ENCODE results near the gene RELCH. TPM values are rescaled to one million over a fixed set of nuclear protein-coding genes. Genes with fewer than 3 reads are reported as not detected.

Gene RELCH
- total RNA-seq, 1 experiment from 2014 or later = 19.5 TPM

DNA sequence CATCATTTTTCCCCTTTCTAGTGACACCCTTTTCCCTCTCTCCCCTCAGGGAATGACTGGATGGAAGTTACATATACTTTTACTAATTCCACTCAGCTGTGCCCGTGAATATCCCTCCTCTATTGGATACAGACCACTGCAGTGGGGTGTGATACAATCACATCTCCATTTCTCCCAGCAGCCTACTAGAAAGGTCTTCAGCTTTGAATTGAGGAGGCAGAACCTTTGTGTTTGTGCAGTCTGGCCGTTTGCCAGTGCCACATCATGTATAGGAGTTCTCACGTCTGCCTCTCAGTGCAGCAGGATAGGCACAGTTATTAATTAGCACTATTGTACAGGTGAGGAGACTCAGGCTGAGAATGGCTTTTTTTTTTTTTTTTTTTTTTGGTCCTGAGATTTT, 154.4 kb downstream of the RELCH start:
- no TSS peak for BruUV-seq (replicated peaks)
- Histone ChIP-seq H3K36me3 (ENCODE audit: control insufficient read depth, insufficient read depth, low read length) (no peaks in the 10 kb centered on the region), H3K27me3 (ENCODE audit: control insufficient read depth, insufficient read depth, low read length) (no peaks in the 10 kb centered on the region), H3K9me3 (ENCODE audit: control insufficient read depth, insufficient read depth, low read depth, low read length) (no peaks in the 10 kb centered on the region), H3K4me3 (ENCODE audit: low read depth in 2 of 2, low read length in 2 of 2) (no peak overlapping the region), H3K27ac (ENCODE audit: low read length) (peak overlapping the region; percentile 40; the same call in 1 of the 2 replicates), H3K4me1 (ENCODE audit: control insufficient read depth, insufficient read depth, low read length) (peaks cover 47% of the 10 kb centered on the region)
- in situ Hi-C loops (cut with HindIII; ENCODE audit: low pct_unique_long_range_greater_than_20kb, low sequenced_read_pairs) = no loop called here
- ChIA-PET POLR2A (no interaction called here), CTCF (no interaction called here)
- intact Hi-C loops (cut with micrococcal nuclease; ENCODE audit: unreplicated experiment) = no loop called here
- DNase-seq (ENCODE audit: low read depth, low spot score) (no peak), ATAC-seq (no peak)
- TF ChIP-seq POLR2AphosphoS5 (IDR thresholded peaks at IDR 0.05; ENCODE audit: low read depth, low read length) (no peak), SIN3A (IDR thresholded peaks at IDR 0.05; ENCODE audit: borderline replicate concordance, insufficient read depth, low read depth, low read length) (no peak), TCF7L2 (IDR thresholded peaks at IDR 0.05; ENCODE audit: low read depth, low read length) (no peak)

DNA sequence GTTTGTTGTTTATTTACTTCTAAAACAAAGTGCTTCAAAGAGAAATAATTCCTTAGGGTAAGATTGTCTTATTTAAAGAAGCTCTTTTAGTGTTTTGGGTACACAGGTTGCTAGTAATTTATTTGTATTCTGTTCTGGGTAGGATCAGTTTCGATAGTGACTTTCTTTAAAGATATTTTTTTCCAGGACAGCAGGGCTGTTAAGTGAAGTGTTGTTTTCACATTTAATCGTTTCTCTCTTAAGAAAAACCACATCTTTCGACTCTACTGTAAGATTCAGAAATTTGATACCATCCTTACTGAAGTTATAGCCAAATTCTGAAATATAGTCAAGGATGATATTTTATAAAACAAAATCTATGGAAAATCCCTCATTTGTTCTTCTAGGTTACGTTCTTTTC, 155.8 kb downstream of the RELCH start:
- CTCF ChIA-PET = no interaction called here
- no peaks in the 10 kb centered on the region for H3K36me3 ChIP-seq (ENCODE audit: control insufficient read depth, insufficient read depth, low read length)
- POLR2A ChIA-PET = no interaction called here
- peaks cover 42% of the 10 kb centered on the region for H3K4me1 ChIP-seq (ENCODE audit: control insufficient read depth, insufficient read depth, low read length)
- ATAC-seq = no peak
- no peaks in the 10 kb centered on the region for H3K9me3 ChIP-seq (ENCODE audit: control insufficient read depth, insufficient read depth, low read depth, low read length)
- H3K27me3 ChIP-seq (ENCODE audit: control insufficient read depth, insufficient read depth, low read length) = no peaks in the 10 kb centered on the region
- no peak for TF ChIP-seq SIN3A (IDR thresholded peaks at IDR 0.05; ENCODE audit: borderline replicate concordance, insufficient read depth, low read depth, low read length)
- TF ChIP-seq, protein P1, sequence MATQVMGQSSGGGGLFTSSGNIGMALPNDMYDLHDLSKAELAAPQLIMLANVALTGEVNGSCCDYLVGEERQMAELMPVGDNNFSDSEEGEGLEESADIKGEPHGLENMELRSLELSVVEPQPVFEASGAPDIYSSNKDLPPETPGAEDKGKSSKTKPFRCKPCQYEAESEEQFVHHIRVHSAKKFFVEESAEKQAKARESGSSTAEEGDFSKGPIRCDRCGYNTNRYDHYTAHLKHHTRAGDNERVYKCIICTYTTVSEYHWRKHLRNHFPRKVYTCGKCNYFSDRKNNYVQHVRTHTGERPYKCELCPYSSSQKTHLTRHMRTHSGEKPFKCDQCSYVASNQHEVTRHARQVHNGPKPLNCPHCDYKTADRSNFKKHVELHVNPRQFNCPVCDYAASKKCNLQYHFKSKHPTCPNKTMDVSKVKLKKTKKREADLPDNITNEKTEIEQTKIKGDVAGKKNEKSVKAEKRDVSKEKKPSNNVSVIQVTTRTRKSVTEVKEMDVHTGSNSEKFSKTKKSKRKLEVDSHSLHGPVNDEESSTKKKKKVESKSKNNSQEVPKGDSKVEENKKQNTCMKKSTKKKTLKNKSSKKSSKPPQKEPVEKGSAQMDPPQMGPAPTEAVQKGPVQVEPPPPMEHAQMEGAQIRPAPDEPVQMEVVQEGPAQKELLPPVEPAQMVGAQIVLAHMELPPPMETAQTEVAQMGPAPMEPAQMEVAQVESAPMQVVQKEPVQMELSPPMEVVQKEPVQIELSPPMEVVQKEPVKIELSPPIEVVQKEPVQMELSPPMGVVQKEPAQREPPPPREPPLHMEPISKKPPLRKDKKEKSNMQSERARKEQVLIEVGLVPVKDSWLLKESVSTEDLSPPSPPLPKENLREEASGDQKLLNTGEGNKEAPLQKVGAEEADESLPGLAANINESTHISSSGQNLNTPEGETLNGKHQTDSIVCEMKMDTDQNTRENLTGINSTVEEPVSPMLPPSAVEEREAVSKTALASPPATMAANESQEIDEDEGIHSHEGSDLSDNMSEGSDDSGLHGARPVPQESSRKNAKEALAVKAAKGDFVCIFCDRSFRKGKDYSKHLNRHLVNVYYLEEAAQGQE (IDR thresholded peaks at IDR 0.05; ENCODE audit: insufficient read depth in 1 of 2, low read depth in 2 of 2, low read length in 1 of 2) = no peak
- no TSS peak for BruUV-seq (replicated peaks)
- DNase-seq (ENCODE audit: low read depth, low spot score) = no peak
- intact Hi-C loops (cut with micrococcal nuclease; ENCODE audit: unreplicated experiment) (no loop called here), in situ Hi-C loops (cut with HindIII; ENCODE audit: low pct_unique_long_range_greater_than_20kb, low sequenced_read_pairs) (no loop called here)
- no peak overlapping the region for H3K27ac ChIP-seq (ENCODE audit: low read length)
- H3K4me3 ChIP-seq (ENCODE audit: low read depth in 2 of 2, low read length in 2 of 2) = no peak overlapping the region

GRCh38 chr18:62343316-62343715, 156.3 kb downstream of the RELCH start:
- in situ Hi-C loops (cut with HindIII; ENCODE audit: low pct_unique_long_range_greater_than_20kb, low sequenced_read_pairs) = no loop called here
- CTCF ChIA-PET = no interaction called here

More at GRCh38 chr18:62343316-62343715, 156.3 kb downstream of the RELCH start:
- intact Hi-C loops (cut with micrococcal nuclease; ENCODE audit: unreplicated experiment) = no loop called here
- POLR2A ChIA-PET = no interaction called here
- H3K27ac ChIP-seq (ENCODE audit: low read length) = no peak overlapping the region
- H3K9me3 ChIP-seq (ENCODE audit: control insufficient read depth, insufficient read depth, low read depth, low read length) = no peaks in the 10 kb centered on the region
- no peak for DNase-seq (ENCODE audit: low read depth, low spot score)
- peaks cover 38% of the 10 kb centered on the region for H3K4me1 ChIP-seq (ENCODE audit: control insufficient read depth, insufficient read depth, low read length)
- no TSS peak for BruUV-seq (replicated peaks)
- no peaks in the 10 kb centered on the region for H3K36me3 ChIP-seq (ENCODE audit: control insufficient read depth, insufficient read depth, low read length)
- H3K27me3 ChIP-seq (ENCODE audit: control insufficient read depth, insufficient read depth, low read length) = no peaks in the 10 kb centered on the region
- TF ChIP-seq CTCF (IDR thresholded peaks at IDR 0.05) (no peak), SIN3A (IDR thresholded peaks at IDR 0.05; ENCODE audit: borderline replicate concordance, insufficient read depth, low read depth, low read length) (no peak), POLR2AphosphoS5 (IDR thresholded peaks at IDR 0.05; ENCODE audit: low read depth, low read length) (no peak), TCF7L2 (IDR thresholded peaks at IDR 0.05; ENCODE audit: low read depth, low read length) (no peak)
- TF ChIP-seq, protein P1 (IDR thresholded peaks at IDR 0.05; ENCODE audit: insufficient read depth in 1 of 2, low read depth in 2 of 2, low read length in 1 of 2) = no peak
- no peak for ATAC-seq
- no peak overlapping the region for H3K4me3 ChIP-seq (ENCODE audit: low read depth in 2 of 2, low read length in 2 of 2)

Data from Panc1 (cell line).